ENCODE results near the gene CHMP1B.

CHMP1B gene, protein sequence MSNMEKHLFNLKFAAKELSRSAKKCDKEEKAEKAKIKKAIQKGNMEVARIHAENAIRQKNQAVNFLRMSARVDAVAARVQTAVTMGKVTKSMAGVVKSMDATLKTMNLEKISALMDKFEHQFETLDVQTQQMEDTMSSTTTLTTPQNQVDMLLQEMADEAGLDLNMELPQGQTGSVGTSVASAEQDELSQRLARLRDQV

DNA sequence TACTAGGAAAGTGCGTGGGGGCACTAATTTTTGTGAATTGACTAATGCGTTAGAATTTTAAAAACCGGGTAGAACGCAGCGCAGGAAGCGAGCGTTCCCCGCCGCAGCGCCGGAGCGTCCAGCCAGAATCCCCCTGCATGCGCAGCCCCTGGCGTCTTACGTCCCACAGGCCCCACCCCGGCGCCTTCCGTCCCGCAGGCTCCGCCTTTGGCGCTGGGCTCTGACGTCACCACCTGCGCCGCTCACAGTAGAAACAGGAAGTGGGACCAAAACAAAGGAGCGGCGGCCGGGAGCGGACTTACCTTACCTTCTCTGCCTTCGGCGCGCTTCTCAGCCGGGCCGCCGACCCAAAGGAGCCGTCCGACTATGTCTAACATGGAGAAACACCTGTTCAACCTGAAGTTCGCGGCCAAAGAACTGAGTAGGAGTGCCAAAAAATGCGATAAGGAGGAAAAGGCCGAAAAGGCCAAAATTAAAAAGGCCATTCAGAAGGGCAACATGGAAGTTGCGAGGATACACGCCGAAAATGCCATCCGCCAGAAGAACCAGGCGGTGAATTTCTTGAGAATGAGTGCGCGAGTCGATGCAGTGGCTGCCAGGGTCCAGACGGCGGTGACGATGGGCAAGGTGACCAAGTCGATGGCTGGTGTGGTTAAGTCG, at the start of gene CHMP1B:
TSS of gene CHMP1B (plus strand) at position 268 of the 660 bp plus-strand sequence. CDS start at position 367, 99 bp downstream.
- peak; percentile 93 to 97 for DNase-seq

DNA sequence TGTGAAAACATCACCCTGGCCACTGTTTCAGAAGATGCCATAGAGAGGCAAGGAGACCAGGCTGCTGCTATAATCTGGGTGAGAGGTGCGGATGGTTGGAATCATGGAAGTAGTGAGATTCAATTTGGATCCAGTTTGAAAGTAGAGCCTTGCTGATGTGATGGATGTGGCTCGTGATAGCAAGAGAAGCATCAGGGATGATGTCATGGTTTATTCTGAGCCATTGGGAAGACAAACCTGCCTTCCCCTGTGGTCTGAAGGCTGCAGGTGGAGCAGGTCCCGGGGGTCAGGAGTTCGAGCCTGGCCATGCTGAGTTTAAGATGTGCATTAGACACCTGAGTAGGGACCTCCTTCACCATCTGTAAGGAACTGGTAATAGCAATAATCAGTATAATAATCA, 49.6 kb upstream of the CHMP1B start:
- DNase-seq = no peak

DNA sequence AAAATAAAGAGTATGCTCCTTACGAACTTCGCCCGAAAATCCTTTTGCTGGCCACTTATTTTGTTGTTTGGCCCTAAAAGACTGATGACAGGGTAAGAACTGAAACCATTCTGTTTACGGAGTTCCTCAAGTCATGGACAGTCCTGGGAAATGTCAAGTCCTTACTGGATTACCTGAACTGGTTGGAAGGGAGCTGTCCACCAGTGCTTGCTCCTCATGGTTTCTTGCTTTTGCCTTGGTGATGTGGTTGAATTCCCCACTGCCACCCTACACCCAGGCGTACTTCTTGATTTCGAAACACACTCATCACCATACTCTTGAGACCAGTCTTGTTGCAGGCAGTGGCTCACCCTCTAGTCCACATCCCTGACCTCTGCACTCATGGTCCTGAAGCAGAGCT, 49.1 kb upstream of the CHMP1B start:
- DNase-seq = no peak

DNA sequence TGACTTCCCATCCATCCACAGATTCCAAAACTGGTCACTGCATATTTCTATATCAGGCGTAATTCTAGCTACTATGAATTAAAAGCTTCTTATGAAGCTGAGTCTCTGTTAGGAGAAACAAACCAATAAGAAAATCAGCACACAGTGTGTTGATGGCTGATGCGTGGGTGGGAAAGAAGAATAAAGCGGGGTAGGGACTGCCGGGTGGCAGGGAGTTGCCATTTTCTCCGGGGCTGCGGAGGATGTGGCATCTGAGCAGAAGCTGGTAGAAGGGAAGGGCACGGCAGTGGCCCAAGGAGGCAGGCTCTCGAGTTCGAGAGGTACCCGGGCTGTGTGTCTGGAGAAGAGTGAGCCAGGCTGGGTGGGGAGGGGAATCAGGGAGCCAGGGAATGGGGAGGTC, 48.6 kb upstream of the CHMP1B start:
- no peak for DNase-seq

DNA sequence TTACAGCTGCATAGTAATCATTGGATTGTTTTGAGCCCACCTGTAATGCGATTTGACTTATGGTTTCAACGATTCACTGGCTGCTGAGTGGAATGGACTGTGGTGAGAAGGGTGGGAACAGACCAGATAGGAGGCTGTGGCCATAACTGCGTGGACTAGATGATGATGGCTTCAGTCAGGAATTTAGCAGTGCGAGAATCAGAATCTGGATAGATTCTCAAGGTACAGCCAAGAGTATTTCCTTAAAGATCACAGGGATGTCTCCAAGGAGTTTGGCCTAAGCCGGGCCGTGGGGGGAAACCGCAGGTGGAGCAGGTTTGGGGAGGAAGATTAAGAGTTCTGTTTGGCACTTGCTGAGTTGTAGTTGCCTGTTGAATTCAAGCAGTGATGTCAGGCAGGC, 44.0 kb upstream of the CHMP1B start:
- DNase-seq = no peak

DNA sequence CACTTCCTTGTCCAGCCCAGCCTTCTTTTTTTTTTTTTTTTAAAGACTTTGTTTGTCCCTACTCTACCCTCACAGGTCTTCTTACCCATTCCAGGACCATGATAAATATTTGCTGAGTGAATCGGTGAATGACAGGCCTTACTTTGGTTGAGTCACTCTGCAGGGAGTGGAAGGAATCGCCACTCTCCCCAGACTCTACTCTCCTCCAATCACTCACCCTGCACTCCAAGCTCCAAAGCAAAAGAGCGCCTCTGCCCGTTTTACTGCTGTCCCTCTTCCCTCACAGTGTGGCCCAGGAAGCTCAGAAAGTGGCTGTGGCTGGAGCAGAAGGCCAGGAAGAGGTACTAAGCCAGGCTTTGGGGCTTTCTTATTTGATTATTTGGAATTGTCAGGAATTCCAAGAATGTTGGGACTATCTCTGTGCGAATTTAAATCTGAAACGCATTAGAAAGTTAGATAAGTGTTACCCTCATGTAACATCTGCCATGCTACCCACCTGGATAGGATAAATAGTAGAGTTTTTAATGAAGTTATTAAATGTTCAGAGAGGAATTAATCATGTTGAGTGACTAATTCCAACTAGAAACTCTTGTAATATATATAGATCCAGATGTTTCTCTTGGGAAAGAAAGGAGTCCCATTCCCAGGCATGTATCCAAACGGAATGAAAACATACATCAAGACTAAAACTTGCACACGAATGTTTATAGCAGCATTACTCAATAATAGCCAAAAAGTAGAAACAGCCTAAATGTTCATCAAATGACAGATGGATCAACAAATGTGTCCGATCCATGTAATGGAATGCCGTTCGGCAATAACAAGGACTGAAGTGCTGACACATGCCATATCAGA, 43.0 kb upstream of the CHMP1B start:
- DNase-seq = no peak

DNA sequence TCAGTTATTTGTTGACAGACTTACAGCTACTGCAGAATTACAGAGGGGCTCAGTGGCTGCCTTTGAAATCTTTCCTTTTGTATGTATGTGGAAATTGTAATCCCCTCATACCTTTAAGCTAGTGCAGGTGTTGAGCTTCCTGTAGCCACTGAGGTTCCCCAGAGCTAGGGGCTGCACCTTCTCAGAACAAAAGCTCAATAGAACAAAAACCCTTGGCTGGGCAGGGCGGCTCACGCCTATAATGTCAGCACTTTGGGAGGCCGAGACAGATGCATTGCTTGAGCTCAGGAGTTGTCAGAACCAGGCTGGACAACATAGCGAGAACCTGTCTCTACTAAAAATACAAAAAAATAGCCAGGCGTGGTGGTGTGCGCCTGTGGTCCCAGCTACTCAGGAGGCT, 41.3 kb upstream of the CHMP1B start:
- no peak for DNase-seq

DNA sequence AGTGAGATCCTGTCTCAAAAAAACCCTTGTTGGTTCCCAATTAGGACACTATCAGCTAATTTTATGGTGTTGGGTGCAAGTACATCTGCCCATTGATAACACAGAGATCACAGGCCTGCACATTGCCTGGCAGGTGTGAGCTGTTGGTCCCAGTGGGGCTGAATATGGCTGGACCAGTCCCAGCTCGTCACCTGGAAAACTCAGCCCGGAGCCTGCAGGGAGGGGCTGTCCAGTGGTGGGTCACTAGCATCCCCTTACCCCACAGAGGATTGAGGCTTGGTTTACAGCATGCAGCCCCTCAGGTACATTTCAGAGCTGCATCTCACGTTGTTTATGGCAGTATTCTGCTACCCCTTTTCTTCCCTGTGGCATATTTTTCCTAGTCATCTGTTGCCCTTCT, 40.8 kb upstream of the CHMP1B start:
- DNase-seq = no peak

DNA sequence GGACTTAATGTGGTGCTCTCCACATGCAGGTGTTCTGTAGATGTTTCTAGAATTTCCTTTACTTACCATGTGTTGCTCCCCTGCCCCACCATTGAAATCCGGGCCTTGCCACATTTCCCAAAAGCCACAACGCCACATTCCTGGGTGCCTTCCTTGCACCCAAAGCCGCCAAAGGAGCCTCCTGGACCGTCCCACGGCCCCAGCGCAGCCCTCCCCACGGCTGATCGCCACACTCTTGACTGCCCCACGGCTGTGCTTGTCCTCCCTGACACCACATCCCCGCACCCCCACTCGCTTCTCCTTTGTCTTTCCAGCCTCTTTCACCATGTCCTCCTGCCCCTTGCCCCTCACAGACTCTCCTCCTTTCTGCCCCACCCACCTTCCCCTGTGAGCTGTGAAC, 40.2 kb upstream of the CHMP1B start:
- DNase-seq = no peak

DNA sequence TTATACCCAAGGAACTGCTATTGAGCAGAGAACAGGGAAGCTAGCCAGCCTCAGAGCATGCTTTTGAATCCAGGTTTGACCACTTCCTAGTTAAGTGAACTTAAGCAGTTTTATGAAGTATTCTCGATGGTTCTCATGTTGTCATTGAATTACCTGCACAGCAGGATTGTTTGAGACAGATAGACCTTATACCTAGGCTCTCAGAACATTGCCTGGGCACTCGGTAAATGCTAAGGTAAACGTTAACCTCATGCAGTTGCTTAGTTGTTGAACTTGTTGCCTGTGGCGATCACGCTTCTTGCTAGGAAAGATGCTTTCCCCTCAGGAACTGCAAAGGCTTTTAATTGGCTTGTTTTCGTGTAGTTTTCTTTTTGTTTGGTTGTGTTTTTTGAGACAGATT, 34.0 kb upstream of the CHMP1B start:
- DNase-seq = no peak

DNA sequence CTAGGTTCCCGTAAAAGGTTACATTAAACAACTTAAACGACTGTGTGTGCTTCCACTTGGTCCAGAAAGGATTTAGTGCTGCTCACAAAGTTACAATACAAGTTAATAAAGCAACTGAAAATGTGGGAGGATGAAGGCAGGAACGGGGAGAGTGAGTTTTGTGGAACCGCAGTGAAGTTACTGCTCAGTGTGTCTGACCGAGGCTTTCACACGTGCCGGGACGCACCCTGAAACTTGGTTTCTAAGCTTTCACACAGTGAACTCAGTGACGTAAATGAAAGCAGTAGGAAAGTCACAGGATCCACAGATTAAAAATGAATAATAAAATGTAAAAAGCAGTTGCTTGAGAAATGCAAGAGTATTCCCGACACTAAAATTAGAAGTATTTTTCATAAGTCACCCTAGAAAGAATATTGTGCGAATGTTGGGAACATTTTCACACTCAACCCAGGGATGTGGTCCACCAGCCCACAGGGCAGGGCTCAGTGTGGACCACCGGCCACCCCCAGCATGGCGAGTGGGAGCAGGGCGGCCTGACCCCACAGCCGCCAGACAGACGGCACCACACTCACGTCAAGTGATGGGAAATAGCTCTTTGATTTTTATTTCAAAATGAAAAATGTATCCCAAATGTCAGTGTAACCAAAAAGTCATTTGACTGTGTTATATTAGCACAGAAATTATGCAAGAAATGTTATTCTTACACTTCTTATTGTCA, 32.6 kb upstream of the CHMP1B start:
- DNase-seq = no peak

DNA sequence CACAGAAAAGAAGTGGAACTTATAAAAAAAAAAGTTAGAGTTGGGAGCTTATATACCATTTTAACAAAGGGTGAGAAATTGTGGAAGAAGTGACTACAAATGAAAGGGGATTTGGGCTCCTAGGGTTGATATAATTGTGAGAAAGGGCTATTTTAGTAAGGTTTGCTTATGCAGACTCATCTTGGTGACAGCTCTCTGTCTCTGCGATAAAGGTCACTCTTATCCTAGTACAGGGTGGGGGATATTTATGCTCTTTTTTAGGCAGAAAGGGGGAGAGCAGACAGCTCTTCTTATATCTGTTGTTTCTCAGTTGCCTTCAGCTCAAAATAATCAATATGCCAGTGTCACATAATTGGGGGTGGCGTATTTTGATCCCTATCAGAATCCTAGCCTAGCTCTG, 31.3 kb upstream of the CHMP1B start:
- DNase-seq = no peak

DNA sequence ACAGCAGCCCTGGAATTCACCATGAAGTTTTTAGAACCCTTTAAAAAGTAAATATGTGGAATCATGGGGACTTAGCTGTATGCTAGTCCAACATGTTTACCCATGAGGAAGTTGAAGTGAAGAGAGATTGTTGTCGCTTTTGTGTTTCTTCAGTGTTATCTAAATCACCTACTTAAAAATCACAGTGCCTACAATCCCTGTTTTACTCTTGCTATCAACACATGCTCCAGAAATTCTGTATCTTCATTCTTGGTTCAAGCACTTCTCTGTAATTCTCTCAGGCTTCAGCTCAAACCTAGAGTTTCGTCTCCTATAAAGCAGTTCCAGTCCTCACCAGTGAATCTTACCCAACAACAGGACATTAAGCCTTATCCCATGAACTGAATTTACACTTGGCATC, 30.5 kb upstream of the CHMP1B start:
- no peak for DNase-seq

DNA sequence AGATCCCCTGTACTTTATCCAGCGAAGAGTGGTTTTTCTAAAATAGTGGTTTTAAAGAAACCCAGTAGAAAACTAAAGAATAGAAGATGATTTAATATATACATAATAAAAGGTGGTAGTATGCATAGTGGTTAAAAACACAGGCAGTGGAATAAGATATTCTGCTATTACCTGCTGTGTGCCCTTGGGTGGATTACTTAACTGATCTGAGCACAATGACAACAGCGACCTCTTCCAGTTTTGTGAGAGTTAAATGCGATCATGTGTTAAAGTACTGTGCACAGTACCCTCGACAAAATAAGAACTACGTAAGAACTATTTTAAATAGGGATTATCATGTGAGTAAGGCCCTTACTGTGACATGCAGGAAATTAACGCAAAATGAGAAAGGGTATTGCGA, 30.0 kb upstream of the CHMP1B start:
- no peak for DNase-seq

DNA sequence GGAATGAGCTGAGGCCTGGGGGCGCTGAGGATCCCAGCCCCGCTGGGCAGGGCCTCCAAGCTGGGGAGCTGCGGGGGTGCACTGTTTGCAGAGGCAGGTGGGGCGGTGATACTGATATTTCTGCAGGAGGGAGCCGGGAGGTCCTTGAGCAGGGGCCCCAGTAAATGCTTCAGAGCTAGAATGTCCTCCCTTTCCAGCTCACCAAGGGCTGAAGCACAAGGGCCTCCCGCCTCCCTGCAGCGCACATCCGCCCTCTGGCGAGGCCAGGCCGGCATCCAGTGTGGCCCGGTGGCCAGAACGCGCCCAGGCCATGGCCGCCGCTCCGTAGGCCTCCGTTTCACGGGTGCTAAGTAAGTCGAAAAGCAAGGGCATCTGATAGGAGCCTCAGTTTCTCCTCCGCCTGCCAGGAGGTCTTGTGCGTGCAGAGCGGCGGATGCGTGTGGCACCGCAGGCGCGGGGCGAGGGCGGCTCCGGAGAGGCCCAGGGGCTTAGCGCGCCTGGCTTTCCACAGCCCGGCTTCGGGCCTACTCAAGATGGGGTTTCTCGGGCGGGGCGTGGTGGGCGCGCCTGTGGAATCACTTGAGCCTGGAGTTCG, 29.5 kb upstream of the CHMP1B start:
- DNase-seq = no peak

DNA sequence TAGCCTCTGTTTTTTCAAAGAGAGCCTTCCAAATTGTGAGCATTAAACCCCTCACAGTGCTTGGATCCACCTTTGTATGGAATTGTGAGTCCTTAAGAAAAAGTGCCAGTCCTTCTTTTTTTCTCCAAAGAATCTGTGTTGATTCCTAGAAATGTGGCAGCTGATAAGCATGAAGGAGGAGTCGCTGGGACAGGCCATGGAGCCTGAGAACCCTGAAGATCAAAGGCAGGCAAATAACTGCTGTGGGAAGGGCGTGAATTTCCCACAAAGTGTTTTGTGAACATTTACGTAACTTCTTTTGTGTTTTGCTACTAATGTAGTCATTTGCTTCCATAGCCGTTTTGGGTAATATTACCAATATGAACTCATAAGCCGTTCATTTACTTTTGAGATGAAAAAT, 27.7 kb upstream of the CHMP1B start:
- DNase-seq = no peak

DNA sequence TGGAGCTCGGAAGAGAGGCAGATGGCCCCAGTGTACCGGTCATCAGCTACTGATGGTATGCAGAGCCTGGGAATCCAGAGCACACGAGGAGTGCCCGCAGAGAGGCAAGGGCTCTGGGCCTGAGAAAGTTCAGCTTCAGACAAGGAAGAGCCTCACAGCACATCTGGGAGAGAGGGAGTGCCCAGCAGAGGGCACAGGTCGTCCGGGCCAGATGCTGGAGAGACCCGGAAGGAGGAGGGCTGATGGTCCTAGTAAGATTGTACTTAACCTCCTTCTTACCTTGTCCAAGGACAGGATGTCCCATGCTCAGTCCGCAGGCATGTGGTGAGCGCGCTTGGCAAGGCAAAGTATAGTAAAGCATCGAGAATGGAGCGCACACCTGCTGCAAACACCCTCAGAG, 24.4 kb upstream of the CHMP1B start:
- DNase-seq = no peak

DNA sequence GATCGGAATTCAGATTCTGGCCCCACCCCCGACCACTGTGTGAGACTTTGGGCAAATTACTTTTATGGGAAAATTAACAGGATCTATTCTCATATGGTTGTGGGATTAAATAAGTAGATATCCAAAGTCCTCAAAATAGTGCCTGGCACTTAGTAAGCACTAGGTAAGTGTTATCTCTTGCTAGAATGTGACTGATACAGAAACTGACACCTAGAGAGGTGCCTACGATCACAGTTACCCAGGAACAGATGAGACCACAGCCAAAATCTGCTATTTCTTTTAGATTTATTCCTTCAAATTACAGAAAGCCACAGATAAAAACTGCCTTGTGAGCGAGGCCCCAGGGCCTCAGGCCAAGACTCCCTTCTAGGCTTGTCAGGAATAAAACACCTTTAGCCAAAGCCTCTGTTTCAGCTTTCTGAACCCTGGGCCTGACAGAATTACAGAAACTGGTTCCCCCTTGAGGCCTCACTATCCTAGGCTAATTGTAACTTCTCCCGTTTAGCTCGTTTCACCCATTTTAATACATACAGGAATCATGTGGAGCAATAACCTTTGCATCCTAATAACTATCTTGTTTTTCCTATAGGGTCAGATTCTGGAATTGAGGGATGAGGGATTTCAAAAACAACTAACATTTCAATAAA, 22.3 kb upstream of the CHMP1B start:
- no peak for DNase-seq

DNA sequence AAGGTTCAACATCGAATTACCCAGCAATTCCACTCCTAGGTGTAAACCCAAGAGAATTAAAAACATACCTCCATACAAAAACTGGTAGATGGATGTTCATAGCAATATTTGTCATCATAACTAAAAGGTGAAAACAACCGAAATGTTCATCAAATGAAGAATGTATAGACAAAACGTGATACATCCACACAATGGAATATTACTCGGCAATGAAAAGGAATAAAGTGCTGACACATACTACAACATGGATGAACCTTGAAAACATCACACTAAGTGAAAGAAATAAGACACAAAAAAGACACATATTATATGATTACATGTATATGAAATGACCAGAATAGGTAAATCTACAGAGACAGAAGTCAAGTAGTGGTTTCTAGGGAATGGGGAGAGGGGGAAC, 20.6 kb upstream of the CHMP1B start:
- no peak for DNase-seq

DNA sequence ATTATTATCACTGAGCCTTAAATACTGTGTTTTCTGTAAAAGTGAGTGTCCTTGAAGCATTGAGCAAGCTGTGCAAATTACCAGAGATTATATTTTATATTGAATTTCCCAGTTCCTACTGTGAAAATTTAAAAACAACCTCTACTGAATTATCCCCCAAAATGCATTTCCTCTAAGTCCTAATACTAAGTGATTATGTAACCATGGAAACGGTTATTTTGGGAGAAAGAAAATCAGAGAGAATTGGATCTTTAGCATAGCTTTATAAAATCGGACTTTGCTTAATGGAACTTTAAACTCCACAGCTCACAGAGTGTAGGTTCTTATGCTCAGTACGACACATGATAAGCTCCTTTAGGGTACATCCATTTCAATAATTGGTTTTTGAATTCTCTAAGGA, 19.3 kb upstream of the CHMP1B start:
- no peak for DNase-seq

DNA sequence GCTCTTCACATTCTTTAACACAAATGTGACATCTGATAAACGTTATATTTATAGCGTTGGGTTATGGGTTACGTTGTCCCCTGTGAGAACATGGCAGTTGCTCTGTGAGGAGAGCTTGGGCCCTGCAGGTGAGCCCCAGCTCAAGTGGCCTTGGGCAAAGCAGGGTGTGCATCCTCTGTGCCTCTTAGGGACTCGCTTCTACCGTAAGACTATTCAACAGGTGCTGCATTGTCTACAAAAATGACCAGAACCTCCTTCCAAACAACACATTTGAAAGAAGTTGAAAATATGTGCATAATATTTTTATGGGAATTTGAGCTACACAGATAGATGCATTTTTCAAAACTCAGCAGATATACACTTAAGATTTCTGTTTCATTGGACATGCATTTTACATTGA, 16.4 kb upstream of the CHMP1B start:
- no peak for DNase-seq

DNA sequence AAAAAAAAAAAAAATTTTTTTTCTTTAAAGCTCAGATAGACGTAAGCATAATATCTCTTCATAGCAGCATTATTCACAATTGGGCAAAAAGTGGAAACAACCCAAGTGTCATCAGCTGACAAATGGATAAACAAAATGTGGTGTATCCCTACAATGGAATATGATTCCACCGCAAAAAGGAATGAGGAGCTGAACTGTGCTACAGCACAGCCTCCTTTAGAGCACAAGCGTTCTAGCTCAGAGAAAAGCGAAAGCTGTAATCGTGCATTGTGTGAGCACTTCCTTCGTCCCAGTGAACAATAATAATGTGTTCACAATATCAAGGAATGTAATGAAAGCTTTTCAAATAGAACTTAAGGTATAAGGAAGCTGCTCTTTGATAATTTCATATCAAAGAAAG, 11.7 kb upstream of the CHMP1B start:
- DNase-seq = no peak

DNA sequence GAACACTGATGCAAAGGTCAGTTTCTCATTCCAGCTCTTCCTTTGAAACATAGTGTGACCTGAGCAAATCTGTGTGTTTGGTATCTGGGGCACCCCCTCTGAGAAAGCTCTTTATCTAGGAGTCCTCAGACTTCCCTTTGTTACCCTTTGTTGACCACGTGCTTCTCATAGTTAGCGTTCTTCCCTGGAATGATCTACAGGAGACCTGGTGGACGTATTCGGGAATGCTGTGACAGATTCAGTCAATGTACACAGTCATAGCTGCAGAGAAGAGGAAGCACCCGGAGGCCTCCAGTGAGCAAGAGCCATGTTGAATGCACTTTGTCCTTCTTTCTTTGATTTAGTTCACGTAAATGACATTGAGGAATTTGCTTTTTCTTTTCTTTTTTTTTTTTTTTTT, 10.7 kb upstream of the CHMP1B start:
- DNase-seq = no peak
